ENCODE results near the gene FBXL20.

FBXL20 gene

DNA sequence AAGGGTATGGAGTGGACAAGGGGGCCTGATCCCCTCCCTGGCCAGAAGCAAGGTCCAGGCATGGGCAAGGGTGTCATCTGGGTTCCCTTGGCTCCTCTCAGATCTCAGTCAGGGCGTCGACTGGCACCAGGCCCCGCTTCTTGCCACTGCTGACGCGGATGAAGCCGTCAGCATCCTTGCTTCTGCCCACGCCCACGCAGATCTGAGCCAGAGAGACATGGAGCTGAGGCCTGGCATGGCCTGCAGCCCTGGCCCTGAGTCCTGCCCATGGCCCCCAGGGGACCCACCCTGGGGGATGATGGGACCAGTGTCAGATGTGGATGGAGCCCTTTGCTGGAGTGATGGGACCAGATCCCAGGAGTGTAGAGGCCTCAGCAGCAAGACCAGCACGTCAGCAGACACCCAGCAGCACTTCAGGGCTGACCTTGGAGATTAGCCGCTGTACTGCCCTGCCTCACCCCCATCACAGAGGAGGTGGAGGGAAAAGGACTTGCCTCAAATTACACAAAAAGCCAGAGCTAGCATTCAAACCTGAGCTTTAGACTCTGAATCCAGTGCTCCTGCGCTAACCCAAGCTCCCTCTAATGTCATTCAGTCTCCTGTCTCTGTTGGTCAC, 189.1 kb downstream of the FBXL20 start:
- Mint-ChIP-seq H3K9me3 (no peaks in the 10 kb centered on the region), H3K4me3 (no peak overlapping the region), H3K27me3 (peaks cover 40 to 50% of the 10 kb centered on the region in 2 donors), H3K4me1 (peaks cover 22 to 36% of the 10 kb centered on the region in 2 donors), H3K27ac (no peak overlapping the region), H3K36me3 (no peaks in the 10 kb centered on the region)
- DNase-seq, result no peak
- no peak for ATAC-seq (replicated peaks)

DNA sequence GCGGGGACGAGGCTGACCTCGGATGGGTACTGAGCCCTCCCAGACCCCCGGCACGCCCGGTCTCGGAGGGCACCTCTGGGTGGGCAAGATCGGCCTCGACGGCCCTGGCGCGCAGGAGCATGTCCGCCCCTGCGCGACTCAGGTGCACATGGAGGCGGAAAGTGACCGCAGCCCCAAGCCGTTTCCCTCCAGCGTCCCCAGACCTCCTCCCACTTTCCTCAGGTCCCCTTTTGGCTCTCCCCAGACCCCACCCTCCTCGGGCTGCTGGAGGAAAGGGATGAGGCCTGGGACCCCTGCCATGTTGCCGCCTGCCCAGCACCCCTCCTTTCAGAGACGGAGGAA, 191.4 kb downstream of the FBXL20 start:
- DNase-seq, result no peak
- ATAC-seq (replicated peaks), result no peak
- peaks cover 19 to 28% of the 10 kb centered on the region in 2 donors for H3K27me3 Mint-ChIP-seq
- H3K27ac Mint-ChIP-seq, result peak overlapping the region; percentile 69
- H3K4me3 Mint-ChIP-seq, result peak overlapping the region; percentile 62 to 69
- peaks cover 0 to 4% of the 10 kb centered on the region in 2 donors for H3K36me3 Mint-ChIP-seq
- peaks cover 24 to 47% of the 10 kb centered on the region in 2 donors for H3K4me1 Mint-ChIP-seq
- no peaks in the 10 kb centered on the region for H3K9me3 Mint-ChIP-seq

DNA sequence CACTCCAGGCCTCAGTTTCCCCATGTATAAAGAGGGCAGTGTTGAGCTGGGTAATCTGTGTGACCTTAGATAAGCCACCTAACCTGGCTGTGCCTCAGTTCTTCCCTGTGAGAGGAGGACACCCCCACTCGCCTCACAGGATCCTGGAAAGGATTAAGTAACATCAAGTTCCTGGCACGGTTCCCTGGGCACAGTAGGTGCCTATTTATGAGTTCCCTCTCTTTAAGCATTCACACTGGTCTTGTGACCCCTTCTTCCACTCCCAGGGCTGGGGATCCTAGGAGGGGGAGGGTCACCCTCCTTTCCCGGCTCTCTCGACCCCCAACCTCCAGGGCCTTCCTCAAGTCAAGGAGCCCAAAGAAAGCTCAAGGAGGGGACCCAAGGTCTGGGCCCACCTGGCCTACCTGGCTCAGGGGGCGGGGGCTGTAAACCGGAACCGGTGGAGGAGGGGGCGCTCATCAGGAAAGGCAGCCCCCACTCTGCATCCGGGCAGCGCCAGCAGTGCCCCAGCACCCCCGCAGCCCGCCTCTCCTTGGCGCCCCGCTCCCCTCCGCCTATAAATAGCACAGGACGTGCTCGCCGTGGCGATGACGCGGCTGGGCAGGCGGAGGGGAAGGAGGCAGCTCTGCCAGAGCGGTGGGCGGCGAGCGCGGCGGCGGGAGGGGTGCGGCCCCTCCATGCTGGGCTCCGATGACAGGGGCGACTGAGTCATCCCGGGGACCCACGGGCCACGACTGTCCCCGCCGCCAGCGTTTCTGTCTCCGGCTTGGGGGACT, 191.9 kb downstream of the FBXL20 start:
- Mint-ChIP-seq H3K36me3 (peaks cover 5 to 9% of the 10 kb centered on the region in 2 donors), H3K9me3 (no peaks in the 10 kb centered on the region), H3K4me3 (peak overlapping the region; percentile 52 to 62), H3K4me1 (peaks cover 26 to 51% of the 10 kb centered on the region in 2 donors), H3K27ac (peak overlapping the region; percentile 59), H3K27me3 (peaks cover 16 to 22% of the 10 kb centered on the region in 2 donors)
- ATAC-seq (replicated peaks) (peak; percentile 51 to 65), DNase-seq (peak; percentile 32)

DNA sequence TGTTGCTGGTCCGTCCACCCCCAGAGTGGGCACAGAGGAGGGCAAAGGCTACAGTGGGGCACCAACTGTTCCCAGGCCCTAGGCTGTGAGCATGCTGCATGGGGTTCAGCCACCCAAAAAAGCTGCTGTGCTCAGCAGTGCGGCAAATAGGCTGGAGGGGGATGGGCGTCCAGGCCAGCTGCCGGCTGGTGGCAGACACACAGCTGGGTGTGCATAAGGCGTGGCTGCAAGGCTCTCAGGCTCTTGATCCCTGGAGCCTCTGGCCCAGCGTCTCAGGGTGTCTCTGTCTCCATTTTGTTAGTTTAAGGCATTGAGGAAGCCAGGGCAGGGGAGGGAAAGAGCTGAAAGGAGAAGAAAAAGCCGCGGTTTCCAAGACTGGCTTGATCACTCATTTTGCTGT, 192.5 kb downstream of the FBXL20 start:
- Mint-ChIP-seq H3K4me3 (peak overlapping the region; percentile 26 to 75), H3K4me1 (peaks cover 29 to 55% of the 10 kb centered on the region in 2 donors), H3K9me3 (no peaks in the 10 kb centered on the region), H3K36me3 (peaks cover 8 to 15% of the 10 kb centered on the region in 2 donors), H3K27me3 (peaks cover 14 to 16% of the 10 kb centered on the region in 2 donors), H3K27ac (peak overlapping the region; percentile 54)
- ATAC-seq (replicated peaks) (peak; percentile 71 to 80), DNase-seq (peak; percentile 55)

DNA sequence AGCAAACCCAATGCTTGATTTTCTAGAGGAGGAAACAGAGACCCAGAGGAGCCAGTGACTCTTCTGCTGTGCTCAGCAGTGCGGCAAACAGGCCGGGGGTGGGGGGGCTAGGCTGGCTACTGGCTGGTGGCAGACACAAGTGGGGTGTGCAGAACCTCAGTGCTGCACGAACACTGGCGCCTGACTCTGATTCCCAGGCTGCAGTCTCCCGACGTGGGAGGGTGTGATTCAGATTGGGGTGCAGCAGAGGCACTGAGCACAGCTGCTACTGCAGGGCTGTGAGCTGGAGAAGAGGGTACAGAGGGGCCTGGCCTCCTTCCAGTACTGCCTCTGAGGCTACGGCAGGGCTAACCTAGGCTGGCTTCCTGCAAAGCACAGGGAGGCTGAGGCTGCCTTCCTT, 193.3 kb downstream of the FBXL20 start:
- peaks cover 13 to 15% of the 10 kb centered on the region in 2 donors for H3K27me3 Mint-ChIP-seq
- no peak overlapping the region for H3K4me3 Mint-ChIP-seq
- H3K4me1 Mint-ChIP-seq, result peaks cover 34 to 55% of the 10 kb centered on the region in 2 donors
- ATAC-seq (replicated peaks) (peak; percentile 27 to 28), DNase-seq (no peak)
- no peak overlapping the region for H3K27ac Mint-ChIP-seq
- H3K9me3 Mint-ChIP-seq, result no peaks in the 10 kb centered on the region
- H3K36me3 Mint-ChIP-seq, result peaks cover 14 to 21% of the 10 kb centered on the region in 2 donors

DNA sequence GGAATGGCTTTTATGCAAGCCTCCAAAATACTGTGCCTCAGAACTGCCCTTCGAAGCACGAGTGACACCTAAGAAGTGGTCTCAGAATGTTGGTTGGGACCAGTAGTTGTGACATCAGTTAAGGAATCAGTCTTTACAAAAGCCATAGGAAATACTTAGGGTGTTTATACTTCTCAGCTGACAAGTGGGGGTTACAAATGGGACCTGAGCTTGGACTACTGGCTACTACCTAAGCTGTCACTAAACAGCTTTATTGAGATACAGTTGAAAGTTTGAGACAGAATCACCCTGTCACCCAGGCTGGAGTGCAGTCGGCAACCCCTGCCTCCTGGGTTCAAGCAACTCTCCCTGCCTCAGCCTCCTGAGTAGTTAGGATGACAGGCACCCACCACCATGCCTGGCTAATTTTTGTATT, 196.3 kb downstream of the FBXL20 start:
- Mint-ChIP-seq H3K9me3 (no peaks in the 10 kb centered on the region), H3K27me3 (peaks cover 1% of the 10 kb centered on the region in 2 donors), H3K36me3 (peaks cover 36 to 50% of the 10 kb centered on the region in 2 donors), H3K4me1 (peaks cover 43 to 73% of the 10 kb centered on the region in 2 donors), H3K4me3 (no peak overlapping the region), H3K27ac (peak overlapping the region; percentile 79)
- no peak for ATAC-seq (replicated peaks)
- DNase-seq, result no peak

DNA sequence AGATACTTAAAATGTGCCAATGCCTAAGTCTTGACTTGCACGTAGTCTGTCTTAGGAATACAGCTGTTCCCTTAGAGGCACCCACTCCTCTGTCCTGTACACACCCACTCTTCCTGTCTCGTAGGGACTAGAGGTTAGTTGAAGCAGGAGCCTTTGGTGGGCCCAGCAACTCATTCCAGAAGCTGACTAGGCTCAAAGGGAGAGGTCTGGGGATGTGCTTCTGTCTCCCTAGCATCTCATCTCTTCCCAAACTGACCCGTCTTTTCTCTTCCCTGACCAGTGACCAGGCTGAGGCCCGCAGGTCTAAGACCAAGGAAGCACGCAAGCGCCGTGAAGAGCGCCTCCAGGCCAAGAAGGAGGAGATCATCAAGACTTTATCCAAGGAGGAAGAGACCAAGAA, 197.2 kb downstream of the FBXL20 start:
- Mint-ChIP-seq H3K4me1 (peaks cover 42 to 73% of the 10 kb centered on the region in 2 donors), H3K27me3 (no peaks in the 10 kb centered on the region), H3K27ac (peak overlapping the region; percentile 79), H3K36me3 (peaks cover 37 to 54% of the 10 kb centered on the region in 2 donors), H3K4me3 (no peak overlapping the region), H3K9me3 (no peaks in the 10 kb centered on the region)
- DNase-seq, result no peak
- no peak for ATAC-seq (replicated peaks)
